ENCODE data around the gene VSTM2B.
"Not testable (repeated sequence)": the region's sequence is repeated elsewhere in the genome, so short reads cannot be mapped to it uniquely, and the experiment has no call there.

DNA sequence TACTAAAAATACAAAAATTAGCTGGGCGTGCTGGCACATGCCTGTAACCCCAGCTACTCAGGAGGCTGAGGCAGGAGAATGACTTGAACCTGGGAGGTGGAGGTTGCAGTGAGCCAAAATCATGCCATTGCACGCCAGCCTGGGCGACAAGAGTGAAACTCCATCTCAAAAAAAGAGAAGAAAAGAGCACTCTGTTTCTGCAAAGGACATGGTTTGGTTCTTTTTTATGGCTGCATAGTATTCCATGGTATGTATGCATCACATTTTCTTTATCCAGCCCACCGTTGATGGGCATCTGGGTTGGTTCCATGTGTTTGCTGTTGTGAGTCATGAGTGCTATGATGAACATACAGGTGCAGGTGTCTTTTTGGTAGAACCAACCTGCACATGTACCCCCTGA, 19.7 kb downstream of the VSTM2B start:
- TF ChIP-seq, protein P1, sequence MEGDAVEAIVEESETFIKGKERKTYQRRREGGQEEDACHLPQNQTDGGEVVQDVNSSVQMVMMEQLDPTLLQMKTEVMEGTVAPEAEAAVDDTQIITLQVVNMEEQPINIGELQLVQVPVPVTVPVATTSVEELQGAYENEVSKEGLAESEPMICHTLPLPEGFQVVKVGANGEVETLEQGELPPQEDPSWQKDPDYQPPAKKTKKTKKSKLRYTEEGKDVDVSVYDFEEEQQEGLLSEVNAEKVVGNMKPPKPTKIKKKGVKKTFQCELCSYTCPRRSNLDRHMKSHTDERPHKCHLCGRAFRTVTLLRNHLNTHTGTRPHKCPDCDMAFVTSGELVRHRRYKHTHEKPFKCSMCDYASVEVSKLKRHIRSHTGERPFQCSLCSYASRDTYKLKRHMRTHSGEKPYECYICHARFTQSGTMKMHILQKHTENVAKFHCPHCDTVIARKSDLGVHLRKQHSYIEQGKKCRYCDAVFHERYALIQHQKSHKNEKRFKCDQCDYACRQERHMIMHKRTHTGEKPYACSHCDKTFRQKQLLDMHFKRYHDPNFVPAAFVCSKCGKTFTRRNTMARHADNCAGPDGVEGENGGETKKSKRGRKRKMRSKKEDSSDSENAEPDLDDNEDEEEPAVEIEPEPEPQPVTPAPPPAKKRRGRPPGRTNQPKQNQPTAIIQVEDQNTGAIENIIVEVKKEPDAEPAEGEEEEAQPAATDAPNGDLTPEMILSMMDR (IDR thresholded peaks at IDR 0.05): not testable (repeated sequence)
- TF ChIP-seq POLR2A (IDR thresholded peaks at IDR 0.05): not testable (repeated sequence)
